ENCODE data around the gene SEMA4G.

DNA sequence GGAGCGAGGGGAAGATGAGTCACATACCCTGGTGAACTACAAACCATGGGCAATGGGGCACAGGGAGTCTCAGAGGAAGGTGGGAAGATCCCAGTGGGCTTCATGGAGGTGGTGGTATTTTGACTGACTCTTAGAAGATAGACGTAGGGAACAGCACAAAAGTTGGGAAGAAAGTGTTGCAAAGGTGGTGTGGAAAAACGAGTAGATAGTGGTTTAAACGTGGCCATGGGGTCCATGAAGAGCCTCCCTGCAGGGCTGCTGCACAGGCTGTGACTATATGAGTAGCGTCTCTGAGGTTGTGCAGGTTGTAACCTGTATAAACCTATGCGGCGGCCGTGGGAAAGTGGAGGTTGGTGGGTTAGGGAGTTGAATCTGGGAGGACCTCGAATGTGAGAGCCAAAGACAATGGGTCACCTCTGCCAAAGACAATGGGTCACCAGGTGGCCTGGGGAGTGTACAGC, 44.1 kb downstream of the SEMA4G start:
- TF ChIP-seq, protein P1, sequence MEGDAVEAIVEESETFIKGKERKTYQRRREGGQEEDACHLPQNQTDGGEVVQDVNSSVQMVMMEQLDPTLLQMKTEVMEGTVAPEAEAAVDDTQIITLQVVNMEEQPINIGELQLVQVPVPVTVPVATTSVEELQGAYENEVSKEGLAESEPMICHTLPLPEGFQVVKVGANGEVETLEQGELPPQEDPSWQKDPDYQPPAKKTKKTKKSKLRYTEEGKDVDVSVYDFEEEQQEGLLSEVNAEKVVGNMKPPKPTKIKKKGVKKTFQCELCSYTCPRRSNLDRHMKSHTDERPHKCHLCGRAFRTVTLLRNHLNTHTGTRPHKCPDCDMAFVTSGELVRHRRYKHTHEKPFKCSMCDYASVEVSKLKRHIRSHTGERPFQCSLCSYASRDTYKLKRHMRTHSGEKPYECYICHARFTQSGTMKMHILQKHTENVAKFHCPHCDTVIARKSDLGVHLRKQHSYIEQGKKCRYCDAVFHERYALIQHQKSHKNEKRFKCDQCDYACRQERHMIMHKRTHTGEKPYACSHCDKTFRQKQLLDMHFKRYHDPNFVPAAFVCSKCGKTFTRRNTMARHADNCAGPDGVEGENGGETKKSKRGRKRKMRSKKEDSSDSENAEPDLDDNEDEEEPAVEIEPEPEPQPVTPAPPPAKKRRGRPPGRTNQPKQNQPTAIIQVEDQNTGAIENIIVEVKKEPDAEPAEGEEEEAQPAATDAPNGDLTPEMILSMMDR (IDR thresholded peaks at IDR 0.05), result no peak
- TF ChIP-seq ZFX (IDR thresholded peaks at IDR 0.05; ENCODE audit: borderline replicate concordance), result no peak

All from 22Rv1 (cell line).